Activated CD8-positive, alpha-beta memory T cell treated with anti-CD3 and anti-CD28 coated beads for 1 hour (primary cell): ENCODE measurements around the gene VAV1.

Experiments used
- DNase-seq, 2 donors: peaks; one replicate each; pipeline ENCODE4 v3.0.0-alpha.2; 2020; ENCODE audit warnings: low read depth in 1 of 2; ENCODE audit errors: extremely low read depth in 1 of 2

VAV1 gene

GRCh38 chr19:6772028-6772865, at the start of gene VAV1:
Gene VAV1 (plus strand): TSS chr19:6772708. CDS start chr19:6772808, 100 bp downstream.
- peak; percentile 61 to 72 for DNase-seq

- no peak for DNase-seq
Measured at GRCh38 chr19:6723108-6723618, 49.3 kb upstream of the VAV1 start.

- no peak for DNase-seq
Measured at GRCh38 chr19:6723738-6724137, 48.8 kb upstream of the VAV1 start.

GRCh38 chr19:6724631-6725492, 47.6 kb upstream of the VAV1 start:
- DNase-seq, result no peak

GRCh38 chr19:6725513-6726231, 46.8 kb upstream of the VAV1 start:
- no peak for DNase-seq

GRCh38 chr19:6728346-6728745, 44.2 kb upstream of the VAV1 start:
- no peak for DNase-seq

GRCh38 chr19:6729573-6730152, 42.8 kb upstream of the VAV1 start:
- no peak for DNase-seq

- no peak for DNase-seq
Measured at GRCh38 chr19:6730153-6730804, 42.2 kb upstream of the VAV1 start.

- no peak for DNase-seq
Measured at GRCh38 chr19:6730941-6731670, 41.4 kb upstream of the VAV1 start.

GRCh38 chr19:6731822-6732221, 40.7 kb upstream of the VAV1 start:
- DNase-seq, result no peak

- no peak for DNase-seq
Measured at GRCh38 chr19:6732803-6733337, 39.6 kb upstream of the VAV1 start.

GRCh38 chr19:6733338-6734095, 39.0 kb upstream of the VAV1 start:
- DNase-seq, result no peak

- DNase-seq, result no peak
Measured at GRCh38 chr19:6734096-6734696, 38.3 kb upstream of the VAV1 start.

GRCh38 chr19:6735181-6735911, 37.2 kb upstream of the VAV1 start:
- DNase-seq, result no peak

GRCh38 chr19:6736169-6736916, 36.2 kb upstream of the VAV1 start:
- peak in 1 of 2 donors; percentile 36 for DNase-seq

- DNase-seq, result no peak
Measured at GRCh38 chr19:6736917-6737283, 35.6 kb upstream of the VAV1 start.
